ENCODE results near the gene KRTAP4-1.
"Not testable (repeated sequence)": the region's sequence is repeated elsewhere in the genome, so short reads cannot be mapped to it uniquely, and the experiment has no call there.

KRTAP4-1 gene

GRCh38 chr17:41147531-41148204, 37.0 kb downstream of the KRTAP4-1 start:
- TF ChIP-seq CTCF (IDR thresholded peaks at IDR 0.05; ENCODE audit: low read depth, low read length): no peak
- H3K4me3 ChIP-seq (ENCODE audit: low read depth, low read length): no peak overlapping the region

GRCh38 chr17:41145261-41145660, 39.5 kb downstream of the KRTAP4-1 start:
- no peak overlapping the region for H3K4me3 ChIP-seq (ENCODE audit: low read depth, low read length)
- no peak for TF ChIP-seq CTCF (IDR thresholded peaks at IDR 0.05; ENCODE audit: low read depth, low read length)

GRCh38 chr17:41144846-41145245, 39.9 kb downstream of the KRTAP4-1 start:
- TF ChIP-seq CTCF (IDR thresholded peaks at IDR 0.05; ENCODE audit: low read depth, low read length): no peak
- H3K4me3 ChIP-seq (ENCODE audit: low read depth, low read length): no peak overlapping the region

GRCh38 chr17:41141361-41141760, 43.4 kb downstream of the KRTAP4-1 start:
- H3K4me3 ChIP-seq (ENCODE audit: low read depth, low read length): no peak overlapping the region
- TF ChIP-seq CTCF (IDR thresholded peaks at IDR 0.05; ENCODE audit: low read depth, low read length): no peak

- no peak for TF ChIP-seq CTCF (IDR thresholded peaks at IDR 0.05; ENCODE audit: low read depth, low read length)
- no peak within 1 kb of the TSS for H3K4me3 ChIP-seq (ENCODE audit: low read depth, low read length)
These were observed 44.2 kb downstream of the KRTAP4-1 start, which contains the start of gene KRTAP4-6 for GRCh38 chr17:41140360-41141131. Gene KRTAP4-6 (minus strand): TSS chr17:41140544. CDS start chr17:41140487, 57 bp downstream.

- not testable (repeated sequence) for H3K4me3 ChIP-seq (ENCODE audit: low read depth, low read length)
These were observed 44.8 kb downstream of the KRTAP4-1 start for GRCh38 chr17:41139865-41140264.
